BJ (cell line): Measurements from ENCODE around the gene GOLGA8T. TPM values are rescaled to one million over a fixed set of nuclear protein-coding genes. Genes with fewer than 3 reads are reported as not detected.
"Not testable (repeated sequence)": the region's sequence is repeated elsewhere in the genome, so short reads cannot be mapped to it uniquely, and the experiment has no call there.

Source experiments
- CTCF ChIA-PET: fragments of 350-600 bp; formaldehyde crosslinking; extraction: SDS; loops from one replicate; lab custom pipeline; 2021; ENCODE audit warnings: antibody characterized with exemption, inconsistent platforms; lab: Yijun Ruan, JAX
- POLR2A ChIA-PET: fragments of 300-600 bp; sonication (Branson Sonifier 250); formaldehyde crosslinking; extraction: SDS; loops from one replicate; lab custom pipeline; 2021; ENCODE audit warnings: antibody characterized with exemption; lab: Charles Lee
- DNase-seq: peaks from one replicate; pipeline ENCODE4 v3.0.0-alpha.2; 2011; ENCODE audit warnings: low read depth
- H3K27me3 ChIP-seq: 2 replicates; pipeline ENCODE4 v1.6.0; 2011; ENCODE audit warnings: low read length; ENCODE audit not compliant: control insufficient read depth, insufficient read depth
- H3K36me3 ChIP-seq: 2 replicates; pipeline ENCODE4 v1.5.1; 2011; ENCODE audit warnings: low read length; ENCODE audit not compliant: control insufficient read depth, insufficient read depth
- H3K4me3 ChIP-seq: 2 replicates; pipeline ENCODE4 v1.5.1; 2011; ENCODE audit warnings: low read depth, mild to moderate bottlenecking, control low read depth, low read length
- polyA minus RNA-seq: library from RNA; depleted of rRNA, polyadenylated mRNA; stranded (reverse); fragments of >200 nt; gene quantifications from 2 replicates; pipeline ENCODE4 v1.2.3, GENCODE V29; 2011; rRNA and poly(A)+ RNA removed
- polyA plus RNA-seq: library from polyadenylated mRNA; depleted of rRNA; stranded (reverse); fragments of >200 nt; gene quantifications from 2 replicates; pipeline ENCODE4 v1.2.3, GENCODE V29; 2011; rRNA removed

GOLGA8T gene, protein sequence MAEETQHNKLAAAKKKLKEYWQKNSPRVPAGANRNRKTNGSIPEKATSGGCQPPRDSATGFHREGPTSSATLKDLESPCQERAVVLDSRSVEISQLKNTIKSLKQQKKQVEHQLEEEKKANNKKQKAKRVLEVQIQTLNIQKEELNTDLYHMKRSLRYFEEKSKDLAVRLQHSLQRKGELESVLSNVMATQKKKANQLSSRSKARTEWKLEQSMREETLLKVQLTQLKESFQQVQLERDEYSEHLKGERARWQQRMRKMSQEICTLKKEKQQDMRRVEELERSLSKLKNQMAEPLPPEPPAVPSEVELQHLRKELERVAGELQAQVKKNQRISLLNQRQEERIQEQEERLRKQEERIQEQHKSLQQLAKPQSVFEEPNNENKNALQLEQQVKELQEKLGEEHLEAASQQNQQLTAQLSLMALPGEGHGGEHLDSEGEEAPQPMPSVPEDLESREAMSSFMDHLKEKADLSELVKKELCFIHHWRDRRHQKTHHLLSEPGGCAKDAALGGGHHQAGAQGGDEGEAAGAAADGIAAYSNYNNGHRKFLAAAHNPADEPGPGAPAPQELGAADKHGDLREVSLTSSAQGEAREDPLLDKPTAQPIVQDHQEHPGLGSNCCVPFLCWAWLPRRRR
- polyA plus RNA-seq (0.10 TPM in 1 of 2 replicates, not detected in the other), polyA minus RNA-seq (0.21 TPM in 1 of 2 replicates, not detected in the other)

DNA sequence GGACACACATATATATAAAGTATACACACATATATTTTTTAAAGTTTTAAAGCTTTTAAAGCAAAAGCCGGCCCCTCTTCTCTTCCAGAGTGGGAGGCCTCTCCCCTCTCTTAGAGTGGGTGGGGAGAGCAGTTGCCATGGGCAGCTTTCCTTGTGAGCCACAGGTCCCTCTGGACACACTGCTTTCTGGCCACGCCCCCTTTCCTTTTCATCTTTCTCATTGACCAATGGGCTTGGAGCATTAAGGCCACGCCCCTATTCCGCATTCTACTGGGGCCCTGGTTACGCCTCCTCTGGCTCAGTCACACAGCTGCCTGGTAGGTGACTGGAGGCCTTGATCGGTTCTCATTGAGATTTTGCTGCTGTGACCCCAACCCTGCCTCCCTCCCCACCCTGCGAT lies at the start of gene GOLGA8T:
GOLGA8T (plus strand) TSS at position 301 of the 400 bp plus-strand sequence; CDS start at position 399, 98 bp downstream.
- POLR2A ChIA-PET, CTCF ChIA-PET, H3K4me3 ChIP-seq, DNase-seq, H3K27me3 ChIP-seq, H3K36me3 ChIP-seq: not testable (repeated sequence)

DNA sequence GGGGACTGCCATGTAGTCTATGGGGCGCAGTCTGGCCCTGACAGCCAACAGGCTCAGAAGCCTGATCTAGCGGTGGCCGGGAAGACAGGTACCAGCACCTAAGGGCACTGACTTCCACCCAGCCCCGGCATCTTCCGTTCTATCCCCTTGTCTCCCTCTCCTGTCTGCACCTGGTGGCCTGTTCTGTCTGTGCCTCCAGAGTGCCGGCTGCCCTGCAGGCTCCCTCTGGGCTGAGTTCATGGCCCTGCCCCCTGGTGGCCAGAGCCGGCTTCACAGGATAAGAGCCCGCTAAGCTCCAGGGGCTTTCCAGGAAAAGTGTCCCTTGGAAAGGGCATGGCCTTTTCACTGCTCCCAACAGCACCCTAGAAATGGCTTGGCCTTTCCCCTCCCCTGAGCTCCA lies 37.0 kb upstream of the GOLGA8T start:
- CTCF ChIA-PET, H3K27me3 ChIP-seq, DNase-seq, H3K4me3 ChIP-seq, H3K36me3 ChIP-seq, POLR2A ChIA-PET: not testable (repeated sequence)

DNA sequence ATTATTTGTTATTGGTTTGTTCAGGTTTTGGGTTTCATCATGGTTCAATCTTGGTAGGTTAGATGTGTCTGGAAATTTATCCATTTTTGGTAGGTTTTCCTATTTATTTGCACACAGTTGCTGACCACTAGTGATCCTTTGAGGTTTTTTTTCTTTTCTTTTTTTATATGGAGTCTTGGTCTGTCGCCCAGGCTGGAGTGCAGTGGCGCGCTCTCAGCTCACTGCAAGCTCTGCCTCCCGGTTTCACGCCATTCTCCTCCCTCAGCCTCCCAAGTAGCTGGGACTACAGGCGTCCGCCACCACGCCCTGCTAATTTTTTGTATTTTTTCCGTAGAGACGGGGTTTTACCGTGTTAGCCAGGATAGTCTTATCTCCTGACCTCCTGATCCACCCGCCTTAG lies 32.0 kb upstream of the GOLGA8T start:
- H3K4me3 ChIP-seq, DNase-seq, POLR2A ChIA-PET, H3K27me3 ChIP-seq, CTCF ChIA-PET, H3K36me3 ChIP-seq: not testable (repeated sequence)

DNA sequence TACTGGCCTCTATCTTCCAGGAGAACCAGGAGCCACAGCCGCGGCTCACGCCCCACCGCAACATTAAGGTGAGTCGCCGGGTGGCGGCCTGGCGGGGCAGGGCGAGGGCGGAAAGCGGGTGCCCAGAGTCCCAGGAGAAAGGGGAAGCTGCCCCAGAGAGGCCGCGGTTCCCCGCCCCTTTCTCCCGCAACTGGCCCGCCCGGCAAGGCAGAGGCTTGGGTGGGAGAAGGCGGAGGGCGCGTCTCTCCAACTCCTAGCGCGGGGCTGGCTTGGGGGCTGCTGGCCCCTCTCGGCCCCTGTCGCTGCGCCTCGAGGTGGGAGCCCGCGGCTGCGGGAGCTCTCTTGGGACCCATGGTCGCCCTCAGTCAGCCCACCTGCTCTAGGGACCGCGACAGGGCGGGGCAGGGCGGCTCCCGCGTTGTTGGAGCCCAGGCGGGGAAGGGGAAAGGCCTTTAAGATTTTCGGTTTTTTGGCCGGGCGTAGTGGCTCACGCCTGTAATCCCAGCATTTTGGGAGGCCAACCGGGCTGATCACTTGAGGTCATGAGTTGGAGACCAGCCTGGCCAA lies 30.8 kb upstream of the GOLGA8T start:
- H3K36me3 ChIP-seq, DNase-seq, CTCF ChIA-PET, H3K27me3 ChIP-seq, POLR2A ChIA-PET: not testable (repeated sequence)
- H3K4me3 ChIP-seq, result peak overlapping the region; percentile 36

GRCh38 chr15:30110591-30110990 lies 24.3 kb upstream of the GOLGA8T start:
- H3K27me3 ChIP-seq, DNase-seq, H3K4me3 ChIP-seq, H3K36me3 ChIP-seq, CTCF ChIA-PET, POLR2A ChIA-PET: not testable (repeated sequence)

GRCh38 chr15:30130066-30130465 lies 4.8 kb upstream of the GOLGA8T start:
- H3K4me3 ChIP-seq, POLR2A ChIA-PET, CTCF ChIA-PET, H3K27me3 ChIP-seq, DNase-seq, H3K36me3 ChIP-seq: not testable (repeated sequence)

DNA sequence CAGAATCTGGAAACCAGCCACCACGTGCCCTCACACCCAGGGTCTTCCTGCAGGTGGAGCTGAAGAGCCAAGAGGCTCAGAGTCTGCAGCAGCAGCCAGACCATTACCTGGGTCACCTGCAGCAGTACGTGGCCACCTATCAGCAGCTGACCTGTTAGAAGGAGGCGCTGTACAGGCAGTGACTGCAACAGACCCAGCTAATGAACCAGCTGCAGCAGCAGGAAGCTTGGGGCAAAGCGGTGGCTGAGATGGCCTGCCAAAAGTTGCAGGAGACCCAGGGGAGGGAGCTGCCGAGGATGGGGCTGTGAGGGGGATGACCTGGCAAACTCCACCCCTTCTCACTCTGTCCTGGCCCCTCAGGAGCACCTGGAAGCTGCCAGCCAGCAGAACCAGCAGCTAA lies 8.4 kb downstream of the GOLGA8T start:
- POLR2A ChIA-PET, H3K27me3 ChIP-seq, DNase-seq, H3K4me3 ChIP-seq, CTCF ChIA-PET, H3K36me3 ChIP-seq: not testable (repeated sequence)

- H3K27me3 ChIP-seq, H3K36me3 ChIP-seq, POLR2A ChIA-PET, DNase-seq, CTCF ChIA-PET, H3K4me3 ChIP-seq: not testable (repeated sequence)
Measured at GRCh38 chr15:30149891-30150290, 15.0 kb downstream of the GOLGA8T start.

DNA sequence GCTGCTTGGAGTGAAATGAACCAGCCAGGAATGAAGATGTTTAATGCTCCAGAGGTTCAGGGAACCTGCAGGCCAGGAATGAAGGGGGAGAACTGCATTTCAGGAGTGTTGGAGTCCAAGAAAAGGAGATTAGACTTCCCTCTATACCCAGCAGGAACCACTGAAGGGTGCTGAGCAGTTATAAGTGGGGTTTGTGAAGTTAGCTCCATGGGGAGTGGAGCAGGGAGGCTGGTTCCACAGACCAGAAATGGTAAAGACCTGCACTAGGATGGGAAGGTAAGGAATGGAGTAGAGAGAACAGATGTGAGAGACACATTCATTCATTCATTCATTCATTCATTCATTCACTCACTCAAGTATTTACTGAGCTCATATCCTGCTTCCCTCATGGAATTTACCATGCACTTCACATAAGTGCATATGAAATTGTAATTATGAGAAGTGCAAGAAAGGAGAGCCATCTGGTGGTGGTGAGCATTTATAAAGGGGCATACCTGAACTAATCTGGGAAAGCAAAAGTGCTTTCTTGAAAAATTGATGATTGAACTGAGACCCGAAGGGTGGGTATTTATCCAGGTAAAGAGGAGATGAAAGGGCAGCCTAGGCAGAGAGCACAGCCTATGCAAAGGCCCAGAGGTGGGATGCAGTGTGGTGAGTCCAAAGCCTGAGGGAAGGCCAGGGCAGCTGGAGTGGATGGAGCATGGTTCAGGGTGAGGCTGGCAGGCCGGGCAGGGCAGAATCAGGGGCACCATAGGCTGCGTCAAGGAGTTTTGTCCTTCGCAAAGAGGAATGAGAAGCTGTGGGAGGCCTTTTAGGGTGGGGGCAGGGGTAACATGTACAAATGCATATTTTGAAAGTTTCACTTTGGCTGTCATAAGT lies 27.9 kb downstream of the GOLGA8T start:
- H3K4me3 ChIP-seq, POLR2A ChIA-PET, H3K36me3 ChIP-seq, H3K27me3 ChIP-seq, DNase-seq, CTCF ChIA-PET: not testable (repeated sequence)

- CTCF ChIA-PET, POLR2A ChIA-PET, H3K4me3 ChIP-seq: not testable (repeated sequence)
Measured at GRCh38 chr15:30163759-30164158, 28.9 kb downstream of the GOLGA8T start.

GRCh38 chr15:30164257-30164656 lies 29.4 kb downstream of the GOLGA8T start:
- DNase-seq, CTCF ChIA-PET, POLR2A ChIA-PET: not testable (repeated sequence)

More at GRCh38 chr15:30163759-30164158, 28.9 kb downstream of the GOLGA8T start:
- not testable (repeated sequence) for H3K36me3 ChIP-seq, DNase-seq, H3K27me3 ChIP-seq

GRCh38 chr15:30167403-30167802 lies 32.6 kb downstream of the GOLGA8T start:
- POLR2A ChIA-PET, result not testable (repeated sequence)

More at GRCh38 chr15:30164257-30164656, 29.4 kb downstream of the GOLGA8T start:
- H3K4me3 ChIP-seq, H3K27me3 ChIP-seq, H3K36me3 ChIP-seq: not testable (repeated sequence)

More at GRCh38 chr15:30167403-30167802, 32.6 kb downstream of the GOLGA8T start:
- H3K4me3 ChIP-seq, H3K36me3 ChIP-seq, DNase-seq, CTCF ChIA-PET, H3K27me3 ChIP-seq: not testable (repeated sequence)
